Caco-2 (cell line): ENCODE results near the gene RPH3AL. TPM values are rescaled to one million over a fixed set of nuclear protein-coding genes. Genes with fewer than 3 reads are reported as not detected.

ENCODE experiments used
- BruUV-seq: library from RNA; stranded (reverse); fragments of 400-500 nt; replicated peaks from 2 replicates; lab custom pipeline; 2021; lab: Mats Ljungman, UMichigan
- CTCF ChIA-PET: fragments of 300-600 bp; sonication (Branson Sonifier 250); formaldehyde crosslinking; loops from one replicate; lab custom pipeline; 2022; ENCODE audit warnings: antibody characterized with exemption; lab: Charles Lee
- POLR2A ChIA-PET: fragments of 300-600 bp; sonication (Branson Sonifier 250); formaldehyde crosslinking; loops from one replicate; lab custom pipeline; 2022; ENCODE audit warnings: antibody characterized with exemption; lab: Charles Lee
- DNase-seq, 2 experiments: peaks; one replicate each; pipeline versions ENCODE4 v3.0.0 to v3.0.0-alpha.2; 2020 to 2022
- H3K27me3 ChIP-seq: replicated peaks from 2 replicates; pipeline ENCODE4 v1.6.0; 2011; ENCODE audit warnings: low read length; ENCODE audit not compliant: control insufficient read depth, insufficient read depth
- H3K36me3 ChIP-seq: 2 replicates; pipeline ENCODE4 v1.5.1; 2011; ENCODE audit warnings: low read length; ENCODE audit not compliant: control insufficient read depth, insufficient read depth
- H3K4me1 ChIP-seq: fragments of 250-450 bp; sonication (Bioruptor Pico); 2 replicates; pipeline ENCODE4 v1.5.1; 2020; ENCODE audit warnings: mild to moderate bottlenecking
- H3K4me3 ChIP-seq: 2 replicates; pipeline ENCODE4 v1.5.1; 2011; ENCODE audit warnings: low read depth, mild to moderate bottlenecking, control low read depth, low read length
- H3K9me3 ChIP-seq: fragments of 250-450 bp; sonication (Bioruptor Pico); 2 replicates; pipeline ENCODE4 v1.5.1; 2020; ENCODE audit warnings: mild to moderate bottlenecking, moderate library complexity
- H3K27ac Mint-ChIP-seq: one replicate; pipeline ENCODE4 v1.8.0; 2022; ENCODE audit warnings: mixed read lengths; ENCODE audit not compliant: unreplicated experiment
- H3K27me3 Mint-ChIP-seq: one replicate; pipeline ENCODE4 v1.8.0; 2022; ENCODE audit warnings: mixed read lengths; ENCODE audit not compliant: insufficient read depth, unreplicated experiment
- H3K36me3 Mint-ChIP-seq: one replicate; pipeline ENCODE4 v1.8.0; 2022; ENCODE audit warnings: mild to moderate bottlenecking, mixed read lengths; ENCODE audit not compliant: insufficient read depth, unreplicated experiment
- H3K4me1 Mint-ChIP-seq: one replicate; pipeline ENCODE4 v1.8.0; 2022; ENCODE audit warnings: low read depth, mixed read lengths; ENCODE audit not compliant: unreplicated experiment
- H3K4me3 Mint-ChIP-seq: one replicate; pipeline ENCODE4 v1.8.0; 2022; ENCODE audit warnings: mild to moderate bottlenecking, moderate library complexity, mixed read lengths; ENCODE audit not compliant: unreplicated experiment
- H3K9me3 Mint-ChIP-seq: one replicate; pipeline ENCODE4 v1.8.0; 2022; ENCODE audit warnings: mixed read lengths; ENCODE audit not compliant: unreplicated experiment
- CTCF ChIP-seq, 2 experiments: fragments of 200-600 bp in 1 of 2; IDR thresholded peaks; 1 replicate in 1 of 2; 2 replicates in 1 of 2; pipeline versions ENCODE4 v1.5.1 to v1.8.0; 2011 to 2022; ENCODE audit warnings: antibody characterized with exemption in 1 of 2, control low read depth in 1 of 2, inconsistent platforms in 1 of 2, low read depth in 1 of 2, low read length in 1 of 2, mild to moderate bottlenecking in 1 of 2, moderate library complexity in 1 of 2; ENCODE audit not compliant: insufficient read depth in 1 of 2, severe bottlenecking in 1 of 2, unreplicated experiment in 1 of 2
- intact Hi-C: fragments of 100-400 bp; cut with micrococcal nuclease; formaldehyde crosslinking; loops from one replicate; pipeline ENCODE4 v1.10.0; 2022; ENCODE audit not compliant: unreplicated experiment
- total RNA-seq: library from RNA; stranded (reverse); gene quantifications from 2 replicates; pipeline ENCODE4 v1.2.3, GENCODE V29; 2022

RPH3AL gene
- total RNA-seq, 1 experiment from 2014 or later, result 36.0 TPM

- Mint-ChIP-seq H3K4me3 (no peak overlapping the region), H3K4me1 (no peaks in the 10 kb centered on the region), H3K36me3 (peaks cover 10% of the 10 kb centered on the region), H3K27ac (no peak overlapping the region), H3K9me3 (no peaks in the 10 kb centered on the region), H3K27me3 (no peaks in the 10 kb centered on the region)
- H3K4me3 ChIP-seq, result no peak overlapping the region
- ChIA-PET CTCF (no interaction called here), POLR2A (no interaction called here)
- TF ChIP-seq CTCF (IDR thresholded peaks at IDR 0.05; ENCODE audit: insufficient read depth in 1 of 2, low read depth in 1 of 2, low read length in 1 of 2, severe bottlenecking in 1 of 2, unreplicated experiment in 1 of 2), result no peak
- intact Hi-C loops, result no loop called here
- DNase-seq, result no peak
- H3K4me1 ChIP-seq, result no peaks in the 10 kb centered on the region
- H3K27me3 ChIP-seq, result no peaks in the 10 kb centered on the region
- no peaks in the 10 kb centered on the region for H3K36me3 ChIP-seq
- BruUV-seq, result no TSS peak
- H3K9me3 ChIP-seq, result no peaks in the 10 kb centered on the region
These were observed 15.2 kb downstream of the RPH3AL start for GRCh38 chr17:337453-337852.

GRCh38 chr17:337022-337420 is 15.6 kb downstream of the RPH3AL start:
- Histone ChIP-seq H3K4me1 (no peaks in the 10 kb centered on the region), H3K36me3 (no peaks in the 10 kb centered on the region), H3K9me3 (no peaks in the 10 kb centered on the region), H3K4me3 (no peak overlapping the region), H3K27me3 (no peaks in the 10 kb centered on the region)
- BruUV-seq, result no TSS peak
- Mint-ChIP-seq H3K27me3 (no peaks in the 10 kb centered on the region), H3K9me3 (no peaks in the 10 kb centered on the region), H3K36me3 (peaks cover 10% of the 10 kb centered on the region), H3K4me1 (no peaks in the 10 kb centered on the region), H3K4me3 (no peak overlapping the region), H3K27ac (no peak overlapping the region)
- ChIA-PET POLR2A (no interaction called here), CTCF (no interaction called here)
- intact Hi-C loops, result no loop called here
- DNase-seq, result no peak
- TF ChIP-seq CTCF (IDR thresholded peaks at IDR 0.05; ENCODE audit: insufficient read depth in 1 of 2, low read depth in 1 of 2, low read length in 1 of 2, severe bottlenecking in 1 of 2, unreplicated experiment in 1 of 2), result no peak

DNA sequence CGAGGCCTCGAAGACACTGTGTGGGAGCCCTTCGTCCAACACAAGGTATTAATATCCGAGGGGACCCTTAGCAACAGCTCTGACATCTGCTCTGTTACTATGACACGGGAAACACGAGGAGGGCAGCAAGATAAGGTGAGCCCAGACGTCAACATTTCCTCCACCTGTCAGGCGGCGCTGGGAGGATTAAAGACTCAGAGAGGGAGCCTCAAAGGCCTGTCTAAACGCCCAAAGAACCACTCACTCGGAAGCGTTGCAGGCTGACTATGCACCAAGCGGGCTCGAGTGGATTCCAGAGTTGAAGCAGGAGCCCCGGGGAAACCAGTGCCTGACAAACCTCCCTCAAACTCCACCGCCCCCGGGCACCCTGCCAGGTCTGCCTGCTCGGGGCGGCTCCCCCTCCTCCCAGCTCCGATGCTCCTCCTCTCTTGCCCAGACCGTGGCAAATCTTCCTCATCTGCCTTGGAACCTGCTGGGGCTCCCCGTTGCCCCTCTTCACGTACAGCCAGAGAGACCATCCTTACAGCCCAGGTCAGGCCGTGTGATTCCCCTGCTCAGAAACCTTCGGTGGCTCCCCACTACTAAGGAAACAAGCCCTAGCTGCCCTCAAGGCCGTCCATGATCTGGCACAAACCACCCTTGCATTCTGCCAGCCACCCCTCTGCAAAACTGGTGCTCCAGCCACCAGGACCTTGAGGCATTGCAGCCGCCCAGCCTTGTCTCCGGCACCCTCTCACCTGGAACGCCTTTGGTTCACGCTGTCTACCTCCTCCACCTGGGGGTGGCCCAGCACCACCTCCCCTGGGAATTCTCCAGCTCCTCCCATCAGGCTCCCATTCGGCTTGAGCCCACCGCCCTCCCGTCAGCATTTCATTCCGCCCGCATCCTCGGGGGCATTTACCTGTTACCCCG is 16.2 kb downstream of the RPH3AL start:
- peaks cover 11% of the 10 kb centered on the region for H3K36me3 Mint-ChIP-seq
- POLR2A ChIA-PET, result no interaction called here
- H3K4me3 Mint-ChIP-seq, result no peak overlapping the region
- Histone ChIP-seq H3K4me1 (no peaks in the 10 kb centered on the region), H3K4me3 (no peak overlapping the region), H3K36me3 (no peaks in the 10 kb centered on the region), H3K9me3 (no peaks in the 10 kb centered on the region), H3K27me3 (no peaks in the 10 kb centered on the region)
- H3K9me3 Mint-ChIP-seq, result no peaks in the 10 kb centered on the region
- H3K27ac Mint-ChIP-seq, result no peak overlapping the region
- TF ChIP-seq CTCF (IDR thresholded peaks at IDR 0.05; ENCODE audit: insufficient read depth in 1 of 2, low read depth in 1 of 2, low read length in 1 of 2, severe bottlenecking in 1 of 2, unreplicated experiment in 1 of 2), result no peak
- intact Hi-C loops, result no loop called here
- H3K4me1 Mint-ChIP-seq, result no peaks in the 10 kb centered on the region
- CTCF ChIA-PET, result no interaction called here
- peak in 1 of 2 experiments; percentile 17 for DNase-seq
- BruUV-seq, result no TSS peak
- no peaks in the 10 kb centered on the region for H3K27me3 Mint-ChIP-seq
